GM12865 (cell line): Measurements from ENCODE around the gene PNPLA5.

ENCODE experiments used
- DNase-seq: peaks from one replicate; pipeline ENCODE4 v3.0.0; 2010; ENCODE audit warnings: low read depth
- H3K4me3 ChIP-seq: 2 replicates; pipeline ENCODE4 v1.5.1; 2011; ENCODE audit warnings: mild to moderate bottlenecking, low read depth, low read length, control low read depth
- CTCF ChIP-seq: IDR thresholded peaks from 2 replicates; pipeline ENCODE4 v1.5.1; 2011; ENCODE audit warnings: low read length, control low read depth, low read depth, inconsistent platforms; ENCODE audit not compliant: insufficient read depth; ENCODE audit errors: missing control alignments

Gene PNPLA5

GRCh38 chr22:43882122-43882767 lies 9.6 kb downstream of the PNPLA5 start:
- no peak overlapping the region for H3K4me3 ChIP-seq
- no peak for TF ChIP-seq CTCF
- no peak for DNase-seq

GRCh38 chr22:43881091-43882061 lies 10.4 kb downstream of the PNPLA5 start:
- DNase-seq: no peak
- no peak for TF ChIP-seq CTCF
- H3K4me3 ChIP-seq: no peak overlapping the region

- no peak overlapping the region for H3K4me3 ChIP-seq
- DNase-seq: no peak
These were observed 11.2 kb downstream of the PNPLA5 start for GRCh38 chr22:43880541-43880991.

GRCh38 chr22:43879901-43880540 lies 11.8 kb downstream of the PNPLA5 start:
- H3K4me3 ChIP-seq: no peak overlapping the region
- no peak for DNase-seq
- TF ChIP-seq CTCF: no peak

More at GRCh38 chr22:43880541-43880991, 11.2 kb downstream of the PNPLA5 start:
- TF ChIP-seq CTCF: no peak

- no peak for TF ChIP-seq CTCF
- no peak overlapping the region for H3K4me3 ChIP-seq
- DNase-seq: no peak
These were observed 12.8 kb downstream of the PNPLA5 start for GRCh38 chr22:43878831-43879550.

GRCh38 chr22:43878079-43878795 lies 13.6 kb downstream of the PNPLA5 start:
- no peak for DNase-seq
- TF ChIP-seq CTCF: no peak
- no peak overlapping the region for H3K4me3 ChIP-seq
